A549 (cell line): ENCODE data around the gene C9orf78. TPM values are rescaled to one million over a fixed set of nuclear protein-coding genes. Genes with fewer than 3 reads are reported as not detected.

Experiments
- ATAC-seq, 2 experiments: fragments of 200-7000 bp in 1 of 2; fragments of >200 bp in 1 of 2; cut with Nextera tagmentation in 1 of 2; cut with Tn5 transposase in 1 of 2; 3 replicates each; pipeline versions ENCODE4 v1.8.0 to v1.9.1; 2018 to 2020; ENCODE audit warnings: mild to moderate bottlenecking in 1 of 2, moderate library complexity in 1 of 2
- CTCF ChIA-PET: fragments of 300-600 bp; sonication (Branson Sonifier 250); formaldehyde crosslinking; extraction: SDS; loops from one replicate; lab custom pipeline; 2021; ENCODE audit warnings: antibody characterized with exemption, inconsistent platforms; lab: Yijun Ruan, JAX
- POLR2A ChIA-PET: fragments of 350-600 bp; formaldehyde crosslinking; extraction: SDS; loops from one replicate; lab custom pipeline; 2021; ENCODE audit warnings: antibody characterized with exemption, inconsistent platforms; lab: Yijun Ruan, JAX
- DNase-seq, 2 experiments: peaks; one replicate each; pipeline versions ENCODE4 v3.0.0 to v3.0.0-alpha.2; 2011 to 2016; ENCODE audit warnings: low read depth in 1 of 2, low spot score in 1 of 2
- FAIRE-seq: peaks from 2 replicates; lab custom pipeline; 2011; peaks lifted over from hg19 to GRCh38; lab: Jason Lieb, UNC
- H3K27ac ChIP-seq, 2 experiments: fragments of >200 bp; sonication (Bioruptor Twin); formaldehyde crosslinking; 3 replicates each; pipeline ENCODE4 v1.5.1; 2016 to 2017
- H3K4me1 ChIP-seq: fragments of >200 bp; sonication (Bioruptor Twin); formaldehyde crosslinking; 3 replicates; pipeline ENCODE4 v1.6.1; 2016
- H3K4me2 ChIP-seq: fragments of >200 bp; sonication (Bioruptor Twin); formaldehyde crosslinking; 3 replicates; pipeline ENCODE4 v1.6.1; 2016
- H3K4me3 ChIP-seq: fragments of >200 bp; sonication (Bioruptor Twin); formaldehyde crosslinking; 3 replicates; pipeline ENCODE4 v1.5.1; 2016
- H3K9me3 ChIP-seq: fragments of >200 bp; sonication (Bioruptor Twin); formaldehyde crosslinking; 3 replicates; pipeline ENCODE4 v1.6.1; 2016
- BHLHE40 ChIP-seq: IDR thresholded peaks from 2 replicates; pipeline ENCODE4 v1.6.1; 2012; ENCODE audit warnings: low read depth, low read length, inconsistent platforms
- CBX8 ChIP-seq: fragments of 200-600 bp; sonication (generic); IDR thresholded peaks from 2 replicates; pipeline ENCODE4 v1.6.1; 2016
- CEBPB ChIP-seq, 2 experiments: fragments of >200 bp in 1 of 2; sonication (Bioruptor Twin) in 1 of 2; formaldehyde crosslinking in 1 of 2; IDR thresholded peaks; 2 replicates each; pipeline ENCODE4 v1.6.1; 2012 to 2016
- HEYL ChIP-seq: fragments of 250-450 bp; sonication (Bioruptor Pico); IDR thresholded peaks from 2 replicates; pipeline ENCODE4 v1.8.0; 2021; ENCODE audit warnings: mild to moderate bottlenecking, moderate library complexity
- HOXB13 ChIP-seq: fragments of 250-450 bp; sonication (Bioruptor Pico); IDR thresholded peaks from 2 replicates; pipeline ENCODE4 v1.5.0; 2020; ENCODE audit warnings: low read depth, mild to moderate bottlenecking, moderate library complexity
- HOXB5 ChIP-seq: fragments of 250-450 bp; sonication (Bioruptor Pico); IDR thresholded peaks from 2 replicates; pipeline ENCODE4 v1.5.0; 2020; ENCODE audit warnings: mild to moderate bottlenecking, moderate library complexity
- JUN ChIP-seq, 2 experiments: fragments of >200 bp; sonication (Bioruptor Twin); formaldehyde crosslinking; IDR thresholded peaks; 2 replicates in 1 of 2; 3 replicates in 1 of 2; pipeline ENCODE4 v1.6.1; 2016 to 2017
- JUNB ChIP-seq: fragments of >200 bp; sonication (Bioruptor Twin); formaldehyde crosslinking; IDR thresholded peaks from 2 replicates; pipeline ENCODE4 v1.6.1; 2016
- MAFK ChIP-seq: fragments of 450-650 bp; IDR thresholded peaks from 2 replicates; pipeline ENCODE4 v1.6.1; 2014; ENCODE audit not compliant: partially characterized antibody
- MAZ ChIP-seq: fragments of 150-350 bp; IDR thresholded peaks from 2 replicates; pipeline ENCODE4 v1.6.1; 2014; ENCODE audit warnings: antibody characterized with exemption, low read depth, low read length, borderline replicate concordance
- NR3C1 ChIP-seq: fragments of >200 bp; sonication (Bioruptor Twin); formaldehyde crosslinking; IDR thresholded peaks from 3 replicates; pipeline ENCODE4 v1.6.1; 2017
- PHF8 ChIP-seq: fragments of 200-600 bp; sonication (generic); IDR thresholded peaks from 2 replicates; pipeline ENCODE4 v1.6.1; 2016; ENCODE audit warnings: low read depth, mild to moderate bottlenecking, antibody characterized with exemption, moderate library complexity, borderline replicate concordance
- POLR2AphosphoS2 ChIP-seq: conservative IDR thresholded peaks from 2 replicates; pipeline ENCODE4 v1.6.1; 2012; ENCODE audit warnings: low read length, improper control_type of control experiment, inconsistent platforms
- RAD21 ChIP-seq, 2 experiments: fragments of >200 bp in 1 of 2; sonication (Bioruptor Twin) in 1 of 2; formaldehyde crosslinking in 1 of 2; IDR thresholded peaks in 1 of 2; conservative IDR thresholded peaks in 1 of 2; 2 replicates in 1 of 2; 3 replicates in 1 of 2; pipeline ENCODE4 v1.6.1; 2012 to 2018; ENCODE audit warnings: inconsistent platforms in 1 of 2
- RNF2 ChIP-seq: fragments of 200-600 bp; sonication (generic); IDR thresholded peaks from 2 replicates; pipeline ENCODE4 v1.6.1; 2016; ENCODE audit warnings: low read depth, mild to moderate bottlenecking, antibody characterized with exemption, moderate library complexity, borderline replicate concordance
- SMC3 ChIP-seq: fragments of >200 bp; sonication (Bioruptor Twin); formaldehyde crosslinking; IDR thresholded peaks from 3 replicates; pipeline ENCODE4 v1.6.1; 2018; ENCODE audit warnings: inconsistent platforms
- SREBF2 ChIP-seq: fragments of 450-650 bp; IDR thresholded peaks from 2 replicates; pipeline ENCODE4 v1.6.1; 2014; ENCODE audit warnings: mild to moderate bottlenecking, moderate library complexity
- ZC3H11A ChIP-seq: fragments of 450-650 bp; IDR thresholded peaks from 2 replicates; pipeline ENCODE4 v1.6.1; 2014; ENCODE audit warnings: antibody characterized with exemption, mild to moderate bottlenecking
- WGBS: methylation state at CpG from one replicate; pipeline ENCODE4 v1.1.6; 2017; ENCODE audit errors: missing lambda C conversion rate; 5-methylcytosine and 5-hydroxymethylcytosine counted together
- polyA plus RNA-seq, 4 experiments: library from polyadenylated mRNA; depleted of rRNA in 3 of 4; stranded (reverse); fragments of >200 nt; fragmentation: RNase III in 1 of 4; extraction: RNeasy Plus Mini Kit Qiagen cat#74134 plus additional on column Dnase treatment in 1 of 4; gene quantifications; 2 replicates in 3 of 4; 3 replicates in 1 of 4; pipeline ENCODE4 v1.2.3, GENCODE V29; 2011 to 2017
- TF ChIP-seq, protein P1 (sequence below): IDR thresholded peaks from 2 replicates; pipeline ENCODE4 v1.6.1; 2012
- TF ChIP-seq, protein P2 (sequence below): fragments of 450-650 bp; IDR thresholded peaks from 2 replicates; pipeline ENCODE4 v1.6.1; 2014; ENCODE audit warnings: antibody characterized with exemption

C9orf78 gene
- polyA plus RNA-seq, 2 of the 4 experiments (the other 2 are of a cell fraction): 91.4 to 131 TPM

DNA sequence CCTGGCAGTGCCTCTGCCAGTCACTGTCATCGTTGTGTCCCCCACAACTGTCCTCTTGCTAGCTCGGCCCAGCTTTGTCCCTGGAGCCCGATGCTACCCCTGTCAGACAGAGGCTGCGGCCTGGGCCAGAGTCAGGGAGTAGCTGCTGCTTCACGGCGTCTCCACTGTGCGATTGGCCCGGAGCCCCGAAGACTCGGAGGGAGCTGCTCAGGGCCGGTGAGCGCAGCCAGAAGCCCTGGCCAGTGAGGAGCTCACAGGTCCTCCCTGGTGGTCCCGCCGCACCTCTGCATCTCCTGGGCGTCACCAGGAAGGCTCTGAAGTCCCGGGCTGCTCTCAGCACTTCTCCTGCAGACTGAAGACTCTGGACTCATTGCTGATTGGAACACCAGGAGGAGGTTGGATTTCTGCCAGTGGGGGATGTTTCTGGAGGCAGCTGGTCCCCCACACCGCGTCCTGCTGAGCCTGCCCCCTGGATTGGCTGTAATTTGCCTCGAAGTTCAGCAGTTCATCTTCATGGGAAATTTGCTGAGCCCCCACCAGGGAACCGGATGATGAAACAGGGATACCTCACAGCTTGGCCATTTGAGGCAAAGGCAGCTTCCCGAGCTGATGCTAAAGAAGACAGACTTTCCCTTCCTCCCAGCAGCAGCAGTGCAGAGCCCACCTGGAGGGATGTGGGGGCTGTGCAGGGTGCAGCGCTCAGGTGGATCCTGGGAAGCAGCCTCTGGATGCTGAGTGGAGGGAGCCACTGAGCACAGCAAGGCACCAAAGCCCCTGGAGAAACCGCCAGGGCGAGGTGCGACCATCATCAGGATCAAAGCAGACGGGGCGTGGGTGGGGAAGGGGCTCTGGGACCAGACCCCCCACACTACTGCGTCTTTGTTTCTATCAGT is 45.8 kb upstream of the C9orf78 start (continued):
- TF ChIP-seq PHF8 (no peak), JUN (IDR thresholded peaks at IDR 0.05) (no peak)

DNA sequence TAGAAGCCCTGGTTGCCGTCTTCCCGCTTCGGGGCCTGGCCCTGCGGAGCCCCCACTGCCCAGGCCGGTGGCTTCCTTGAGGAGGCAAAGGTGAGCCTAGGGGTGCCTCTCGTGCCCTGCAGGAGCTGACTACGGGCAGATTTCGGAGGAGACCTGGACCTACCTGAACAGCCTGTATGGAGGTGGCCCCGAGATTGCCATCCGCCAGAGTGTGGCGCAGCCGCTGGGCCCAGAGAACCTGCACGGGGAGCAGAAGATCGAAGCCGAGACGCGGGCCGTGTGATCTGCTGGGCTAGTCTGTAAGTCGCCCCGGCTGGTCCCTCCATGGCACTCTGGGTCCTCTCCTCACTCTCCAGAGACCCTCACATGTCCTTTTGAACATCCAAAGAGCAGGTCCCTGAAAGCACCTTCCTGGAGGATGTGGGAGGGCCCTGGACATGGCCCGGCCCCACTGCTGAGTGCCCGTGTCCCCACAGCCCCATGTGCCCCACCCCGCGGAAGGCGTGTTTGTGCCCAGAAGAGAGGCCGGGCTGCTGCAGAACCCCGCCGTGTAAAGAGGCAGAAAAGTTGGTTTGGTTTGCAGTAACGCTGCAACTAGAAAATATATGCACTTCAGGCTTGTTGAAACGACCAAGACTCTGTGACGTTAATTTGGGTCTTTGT is 45.0 kb upstream of the C9orf78 start:
- Histone ChIP-seq H3K4me2 (no peak overlapping the region), H3K4me1 (peaks cover 13% of the 10 kb centered on the region), H3K27ac (no peak overlapping the region), H3K9me3 (no peaks in the 10 kb centered on the region), H3K4me3 (no peak overlapping the region)
- FAIRE-seq (no peak), DNase-seq (no peak), ATAC-seq (no peak)
- CTCF ChIA-PET: no interaction called here
- 88% methylated on average over 23 of the region's 31 CpGs for WGBS
- TF ChIP-seq CEBPB (IDR thresholded peaks at IDR 0.05) (no peak), ZC3H11A (no peak), MAFK (no peak), HOXB5 (CRISPR knock-in tag) (no peak), MAZ (no peak), RNF2 (no peak), CBX8 (no peak), RAD21 (conservative IDR thresholded peaks at IDR 0.05 in 1 of 2, IDR thresholded peaks at IDR 0.05 in 1 of 2) (no peak), NR3C1 (no peak), HOXB13 (CRISPR knock-in tag) (no peak), JUNB (no peak), JUN (IDR thresholded peaks at IDR 0.05) (no peak), SREBF2 (no peak), POLR2AphosphoS2 (no peak), SMC3 (no peak), BHLHE40 (no peak), HEYL (CRISPR knock-in tag) (no peak)
- TF ChIP-seq, protein P1, sequence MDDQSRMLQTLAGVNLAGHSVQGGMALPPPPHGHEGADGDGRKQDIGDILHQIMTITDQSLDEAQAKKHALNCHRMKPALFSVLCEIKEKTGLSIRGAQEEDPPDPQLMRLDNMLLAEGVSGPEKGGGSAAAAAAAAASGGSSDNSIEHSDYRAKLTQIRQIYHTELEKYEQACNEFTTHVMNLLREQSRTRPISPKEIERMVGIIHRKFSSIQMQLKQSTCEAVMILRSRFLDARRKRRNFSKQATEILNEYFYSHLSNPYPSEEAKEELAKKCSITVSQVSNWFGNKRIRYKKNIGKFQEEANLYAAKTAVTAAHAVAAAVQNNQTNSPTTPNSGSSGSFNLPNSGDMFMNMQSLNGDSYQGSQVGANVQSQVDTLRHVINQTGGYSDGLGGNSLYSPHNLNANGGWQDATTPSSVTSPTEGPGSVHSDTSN: no peak
- TF ChIP-seq, all 56 proteins: peak for 0
- POLR2A ChIA-PET: no interaction called here

DNA sequence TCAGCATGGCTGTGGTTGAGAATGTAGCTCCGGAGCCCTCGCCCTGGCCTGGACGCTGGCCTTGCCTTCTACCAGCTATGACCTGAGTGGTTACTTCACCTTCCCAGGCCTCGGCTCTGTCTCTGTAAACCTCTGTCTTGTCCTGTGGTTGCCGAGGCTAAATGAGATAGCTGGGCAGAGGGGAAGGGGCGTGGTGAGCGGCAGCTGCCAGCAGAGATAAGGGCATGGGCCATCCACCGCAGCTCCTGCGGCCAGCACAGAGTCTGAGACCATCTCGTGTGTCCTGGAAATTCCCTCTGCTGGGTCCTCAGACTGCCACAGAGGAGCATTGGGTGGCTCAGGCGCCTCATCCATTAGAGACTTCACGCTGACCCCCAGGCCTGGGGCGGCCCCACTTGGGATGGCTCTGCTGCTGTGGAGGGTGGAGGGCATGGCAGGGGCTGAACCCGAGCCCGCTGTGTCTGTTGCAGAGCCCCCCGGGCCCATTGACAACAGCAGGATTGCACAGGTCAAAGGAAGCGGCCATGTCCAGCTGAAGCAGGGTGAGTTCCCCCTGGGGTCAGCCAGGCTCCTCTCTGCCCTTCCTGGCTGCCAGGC is 44.1 kb upstream of the C9orf78 start:
- no peak for FAIRE-seq
- TF ChIP-seq RAD21 (conservative IDR thresholded peaks at IDR 0.05 in 1 of 2, IDR thresholded peaks at IDR 0.05 in 1 of 2): no peak
- TF ChIP-seq, protein P2, sequence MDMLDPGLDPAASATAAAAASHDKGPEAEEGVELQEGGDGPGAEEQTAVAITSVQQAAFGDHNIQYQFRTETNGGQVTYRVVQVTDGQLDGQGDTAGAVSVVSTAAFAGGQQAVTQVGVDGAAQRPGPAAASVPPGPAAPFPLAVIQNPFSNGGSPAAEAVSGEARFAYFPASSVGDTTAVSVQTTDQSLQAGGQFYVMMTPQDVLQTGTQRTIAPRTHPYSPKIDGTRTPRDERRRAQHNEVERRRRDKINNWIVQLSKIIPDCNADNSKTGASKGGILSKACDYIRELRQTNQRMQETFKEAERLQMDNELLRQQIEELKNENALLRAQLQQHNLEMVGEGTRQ: no peak
- no peak for TF ChIP-seq BHLHE40
- ChIA-PET POLR2A (no interaction called here), CTCF (interaction anchor here (1.0 kb wide), 1 partner anchor 28 kb away, joined by 3 read pairs; no protein-coding TSS in a partner anchor)
- Histone ChIP-seq H3K27ac (no peak overlapping the region), H3K4me1 (peaks cover 5% of the 10 kb centered on the region), H3K9me3 (no peaks in the 10 kb centered on the region), H3K4me2 (no peak overlapping the region), H3K4me3 (no peak overlapping the region)
- ATAC-seq: no peak
- WGBS: 92% methylated on average over 16 of the region's 17 CpGs
- no peak for DNase-seq
